HepG2 (cell line): ENCODE results near the gene THUMPD1. TPM values are rescaled to one million over a fixed set of nuclear protein-coding genes. Genes with fewer than 3 reads are reported as not detected.

Experiments used
- ATM ChIP-seq: fragments of 450-650 bp; IDR thresholded peaks from 2 replicates; pipeline ENCODE4 v1.7.1; 2017; ENCODE audit warnings: mild to moderate bottlenecking, borderline replicate concordance
- DPF2 ChIP-seq: sonication (generic); formaldehyde crosslinking; IDR thresholded peaks from 2 replicates; pipeline ENCODE4 v1.4.0; 2020; ENCODE audit warnings: mild to moderate bottlenecking, low read depth, missing genetic modification reagents, borderline replicate concordance
- ERF ChIP-seq: IDR thresholded peaks from 2 replicates; pipeline ENCODE4 v1.6.1; 2018; ENCODE audit warnings: missing biosample characterization, missing genetic modification reagents
- MIER2 ChIP-seq: IDR thresholded peaks from 2 replicates; pipeline ENCODE4 v1.6.1; 2016; ENCODE audit warnings: missing biosample characterization, missing genetic modification reagents
- MTA1 ChIP-seq: sonication (generic); formaldehyde crosslinking; IDR thresholded peaks from 2 replicates; pipeline ENCODE4 v1.4.0; 2020; ENCODE audit warnings: missing genetic modification reagents, mild to moderate bottlenecking, borderline replicate concordance
- NAIF1 ChIP-seq: sonication (generic); formaldehyde crosslinking; IDR thresholded peaks from 2 replicates; pipeline ENCODE4 v1.5.0; 2020; ENCODE audit warnings: mild to moderate bottlenecking, missing genetic modification reagents, borderline replicate concordance
- POLR2AphosphoS5 ChIP-seq: IDR thresholded peaks from 2 replicates; pipeline ENCODE4 v1.6.1; 2012; ENCODE audit warnings: low read depth, low read length
- PRDM10 ChIP-seq: sonication (generic); formaldehyde crosslinking; IDR thresholded peaks from 2 replicates; pipeline ENCODE4 v1.4.0; 2020; ENCODE audit warnings: low read depth, missing genetic modification reagents
- RAD21 ChIP-seq: fragments of 450-650 bp; formaldehyde crosslinking; IDR thresholded peaks from 2 replicates; pipeline ENCODE4 v1.5.0; 2020; ENCODE audit warnings: mild to moderate bottlenecking
- RFXANK ChIP-seq: IDR thresholded peaks from 2 replicates; pipeline ENCODE4 v1.6.1; 2016
- RFXAP ChIP-seq: sonication (generic); formaldehyde crosslinking; IDR thresholded peaks from 2 replicates; pipeline ENCODE4 v1.4.0; 2020; ENCODE audit warnings: missing genetic modification reagents, borderline replicate concordance
- RORA ChIP-seq: sonication (generic); formaldehyde crosslinking; IDR thresholded peaks from 2 replicates; pipeline ENCODE4 v1.5.0; 2020; ENCODE audit warnings: mild to moderate bottlenecking, missing genetic modification reagents, moderate library complexity
- SAP130 ChIP-seq: IDR thresholded peaks from 2 replicates; pipeline ENCODE4 v1.6.1; 2016; ENCODE audit warnings: low read depth
- SMAD9 ChIP-seq: sonication (generic); formaldehyde crosslinking; IDR thresholded peaks from 2 replicates; pipeline ENCODE4 v1.5.1; 2020; ENCODE audit warnings: mild to moderate bottlenecking, missing genetic modification reagents
- TAF15 ChIP-seq: fragments of 200-400 bp; formaldehyde crosslinking; IDR thresholded peaks from one replicate; pipeline ENCODE4 v1.6.1; 2018; ENCODE audit warnings: mild to moderate bottlenecking, low read depth, low read length; ENCODE audit not compliant: poor library complexity, severe bottlenecking
- ZBTB4 ChIP-seq: sonication (generic); formaldehyde crosslinking; IDR thresholded peaks from 2 replicates; pipeline ENCODE4 v1.4.0; 2020; ENCODE audit warnings: missing genetic modification reagents, mild to moderate bottlenecking, borderline replicate concordance
- ZC3H13 ChIP-seq: sonication (generic); formaldehyde crosslinking; IDR thresholded peaks from 2 replicates; pipeline ENCODE4 v1.8.1; 2023; ENCODE audit warnings: mild to moderate bottlenecking, missing genetic modification reagents, moderate library complexity
- ZMYM4 ChIP-seq: sonication (generic); formaldehyde crosslinking; IDR thresholded peaks from 2 replicates; pipeline ENCODE4 v1.8.1; 2023; ENCODE audit warnings: mild to moderate bottlenecking, missing genetic modification reagents
- ZNF326 ChIP-seq: sonication (generic); formaldehyde crosslinking; IDR thresholded peaks from 2 replicates; pipeline ENCODE4 v1.4.0; 2020; ENCODE audit warnings: missing genetic modification reagents, borderline replicate concordance
- ZNF543 ChIP-seq: sonication (generic); formaldehyde crosslinking; IDR thresholded peaks from 2 replicates; pipeline ENCODE4 v1.4.0; 2020; ENCODE audit warnings: mild to moderate bottlenecking, missing genetic modification reagents
- ZNF562 ChIP-seq: sonication (generic); formaldehyde crosslinking; IDR thresholded peaks from 2 replicates; pipeline ENCODE4 v1.8.0; 2022; ENCODE audit warnings: missing genetic modification reagents, borderline replicate concordance
- ZNF567 ChIP-seq: sonication (generic); formaldehyde crosslinking; IDR thresholded peaks from 2 replicates; pipeline ENCODE4 v1.8.1; 2023; ENCODE audit warnings: mild to moderate bottlenecking, missing genetic modification reagents, borderline replicate concordance
- ZNF75D ChIP-seq: sonication (generic); formaldehyde crosslinking; IDR thresholded peaks from 2 replicates; pipeline ENCODE4 v1.8.1; 2023; ENCODE audit warnings: missing genetic modification reagents, mild to moderate bottlenecking, borderline replicate concordance
- ZNF878 ChIP-seq: sonication (generic); formaldehyde crosslinking; IDR thresholded peaks from 2 replicates; pipeline ENCODE4 v1.8.1; 2023; ENCODE audit warnings: mild to moderate bottlenecking, missing genetic modification reagents, moderate library complexity
- ZSCAN9 ChIP-seq: IDR thresholded peaks from 2 replicates; pipeline ENCODE4 v1.6.1; 2016; ENCODE audit warnings: borderline replicate concordance
- polyA plus RNA-seq, 8 experiments: library from polyadenylated mRNA; depleted of rRNA in 3 of 8; stranded (reverse) in 7 of 8; unstranded in 1 of 8; fragments of >200 nt; fragmentation: Illumina TruSeq in 4 of 8; extraction: Trizol in 4 of 8; gene quantifications; 2 replicates each; pipeline versions ENCODE4 v1.2.1 to v1.2.3, GENCODE V29; 2011 to 2016; ENCODE audit warnings: low read depth in 4 of 8, missing spikeins in 1 of 8, mixed read lengths in 1 of 8; ENCODE audit not compliant: insufficient read depth in 1 of 8
- total RNA-seq, 5 experiments: library from RNA; depleted of rRNA; stranded (reverse); fragments of >200 nt; fragmentation: Illumina TruSeq; extraction: Trizol; gene quantifications; 2 replicates each; pipeline ENCODE4 v1.2.3, GENCODE V29; 2016; ENCODE audit warnings: low read depth in 1 of 5

THUMPD1 gene
- total and polyA plus RNA-seq, 2 of the 13 experiments (the other 11 are each of a cell fraction or from before 2014, with no cell fraction given) = 22.7 to 69.1 TPM

GRCh38 chr16:20740901-20741521 is 607 bp downstream of the THUMPD1 start (continued):
- TF ChIP-seq ZBTB4 (CRISPR knock-in tag) = peak; percentile 11; the same call in 1 of the 2 replicates
- 0 out of 2 replicates have a peak, but pooled peaks have one; percentile 14 for TF ChIP-seq MTA1 (CRISPR knock-in tag)
- TF ChIP-seq SMAD9 = no peak
- no peak for TF ChIP-seq ZNF567
- TF ChIP-seq NAIF1 (CRISPR knock-in tag) = no peak
- TF ChIP-seq TAF15 = no peak
- no peak for TF ChIP-seq ATM
- no peak for TF ChIP-seq ERF (CRISPR knock-in tag)
- TF ChIP-seq POLR2AphosphoS5 = 0 out of 2 replicates have a peak, but pooled peaks have one; percentile 26
- TF ChIP-seq PRDM10 = no peak; the same call in 1 of the 2 replicates
- peak; percentile 11 for TF ChIP-seq RAD21 (CRISPR knock-in tag)
- TF ChIP-seq RFXANK (CRISPR knock-in tag) = no peak
- TF ChIP-seq ZNF878 = no peak
- TF ChIP-seq RFXAP = peak; percentile 13; the same call in 1 of the 2 replicates
- TF ChIP-seq ZMYM4 (CRISPR knock-in tag) = no peak
- TF ChIP-seq ZC3H13 (CRISPR knock-in tag) = no peak
- TF ChIP-seq ZNF326 (CRISPR knock-in tag) = no peak
- TF ChIP-seq ZNF75D = no peak
- no peak for TF ChIP-seq ZNF562 (CRISPR knock-in tag)
- TF ChIP-seq ZNF543 (CRISPR knock-in tag) = no peak; the same call in 1 of the 2 replicates
- peak; percentile 26; the same call in 1 of the 2 replicates for TF ChIP-seq SAP130 (CRISPR knock-in tag)
- no peak for TF ChIP-seq DPF2
- TF ChIP-seq ZSCAN9 = no peak
- peak; percentile 29; the same call in 1 of the 2 replicates for TF ChIP-seq MIER2
- TF ChIP-seq RORA = no peak
